H9 (cell line): ENCODE results near the gene PDPN. TPM values are rescaled to one million over a fixed set of nuclear protein-coding genes. Genes with fewer than 3 reads are reported as not detected.

Experiments used
- DNase-seq: peaks from one replicate; pipeline ENCODE4 v3.0.0-alpha.2; 2017
- H2AFZ ChIP-seq: one replicate; pipeline ENCODE4 v1.6.1; 2013; ENCODE audit warnings: mild to moderate bottlenecking, low read length, control low read depth, moderate library complexity
- H2AK5ac ChIP-seq: 2 replicates; pipeline ENCODE4 v1.6.1; 2013; ENCODE audit warnings: low read length, control low read depth, mixed read lengths; ENCODE audit not compliant: insufficient read length
- H2BK120ac ChIP-seq: one replicate; pipeline ENCODE4 v1.6.1; 2013; ENCODE audit warnings: low read depth, mild to moderate bottlenecking, low read length, control low read depth, inconsistent platforms; ENCODE audit not compliant: poor library complexity, severe bottlenecking
- H2BK12ac ChIP-seq: 2 replicates; pipeline ENCODE4 v1.6.1; 2013; ENCODE audit warnings: low read length, control low read depth, mixed read lengths, low read depth; ENCODE audit not compliant: insufficient read length
- H2BK15ac ChIP-seq: 2 replicates; pipeline ENCODE4 v1.6.1; 2013; ENCODE audit warnings: low read depth, low read length, control low read depth
- H2BK20ac ChIP-seq: one replicate; pipeline ENCODE4 v1.6.1; 2013; ENCODE audit warnings: low read depth, mild to moderate bottlenecking, low read length, control low read depth, inconsistent platforms; ENCODE audit not compliant: poor library complexity, severe bottlenecking
- H2BK5ac ChIP-seq: 2 replicates; pipeline ENCODE4 v1.6.1; 2013; ENCODE audit warnings: low read length, control low read depth, mixed read lengths; ENCODE audit not compliant: insufficient read length
- H3K14ac ChIP-seq: 2 replicates; pipeline ENCODE4 v1.6.1; 2013; ENCODE audit warnings: low read length, control low read depth; ENCODE audit not compliant: insufficient read depth
- H3K18ac ChIP-seq: 2 replicates; pipeline ENCODE4 v1.6.1; 2013; ENCODE audit warnings: low read depth, mild to moderate bottlenecking, mixed read lengths, low read length, control low read depth; ENCODE audit not compliant: insufficient read length
- H3K23ac ChIP-seq: 2 replicates; pipeline ENCODE4 v1.6.1; 2013; ENCODE audit warnings: low read length, control low read depth, mixed read lengths, low read depth; ENCODE audit not compliant: insufficient read length
- H3K23me2 ChIP-seq: 2 replicates; pipeline ENCODE4 v1.6.1; 2013; ENCODE audit warnings: low read depth, mild to moderate bottlenecking, mixed read lengths, low read length, control low read depth; ENCODE audit not compliant: insufficient read length, poor library complexity, severe bottlenecking
- H3K27ac ChIP-seq: 2 replicates; pipeline ENCODE4 v1.5.1; 2013; ENCODE audit warnings: low read length, control low read depth, mixed read lengths, low read depth; ENCODE audit not compliant: insufficient read length
- H3K27me3 ChIP-seq: 2 replicates; pipeline ENCODE4 v1.6.1; 2013; ENCODE audit warnings: low read length, control low read depth, inconsistent platforms; ENCODE audit not compliant: insufficient read depth
- H3K4ac ChIP-seq: 2 replicates; pipeline ENCODE4 v1.6.1; 2013; ENCODE audit warnings: low read depth, mild to moderate bottlenecking, control low read depth, inconsistent platforms, low read length, moderate library complexity
- H3K4me1 ChIP-seq: 2 replicates; pipeline ENCODE4 v1.6.1; 2013; ENCODE audit warnings: low read length, control low read depth, inconsistent platforms; ENCODE audit not compliant: insufficient read depth
- H3K4me2 ChIP-seq: 2 replicates; pipeline ENCODE4 v1.6.1; 2013; ENCODE audit warnings: low read length, control low read depth, mixed read lengths; ENCODE audit not compliant: insufficient read length, insufficient read depth
- H3K56ac ChIP-seq: 2 replicates; pipeline ENCODE4 v1.6.1; 2013; ENCODE audit warnings: low read depth, mild to moderate bottlenecking, mixed read lengths, low read length, control low read depth; ENCODE audit not compliant: insufficient read length
- H3K79me1 ChIP-seq: 2 replicates; pipeline ENCODE4 v1.6.1; 2013; ENCODE audit warnings: low read depth, mild to moderate bottlenecking, moderate library complexity, low read length, control low read depth, inconsistent platforms; ENCODE audit not compliant: insufficient read depth, poor library complexity, severe bottlenecking
- H3K79me2 ChIP-seq: 2 replicates; pipeline ENCODE4 v1.6.1; 2013; ENCODE audit warnings: low read length, control low read depth, inconsistent platforms; ENCODE audit not compliant: insufficient read depth
- H3K9ac ChIP-seq: 2 replicates; pipeline ENCODE4 v1.6.1; 2013; ENCODE audit warnings: low read length, control low read depth, mixed read lengths; ENCODE audit not compliant: insufficient read length; ENCODE audit errors: extremely low read depth
- H3K9me3 ChIP-seq: one replicate; pipeline ENCODE4 v1.6.1; 2013; ENCODE audit warnings: low read depth, low read length, inconsistent platforms; ENCODE audit not compliant: control insufficient read depth
- H3T11ph ChIP-seq: one replicate; pipeline ENCODE4 v1.6.1; 2013; ENCODE audit warnings: mild to moderate bottlenecking, low read length, control low read depth, inconsistent platforms
- H4K20me1 ChIP-seq: one replicate; pipeline ENCODE4 v1.6.1; 2013; ENCODE audit not compliant: control insufficient read depth, insufficient read length, insufficient read depth
- H4K5ac ChIP-seq: 2 replicates; pipeline ENCODE4 v1.6.1; 2013; ENCODE audit warnings: low read depth, mild to moderate bottlenecking, mixed read lengths, low read length, control low read depth; ENCODE audit not compliant: insufficient read length
- H4K8ac ChIP-seq: replicated peaks from 2 replicates; pipeline ENCODE4 v1.6.1; 2013; ENCODE audit warnings: low read length, control low read depth, mixed read lengths, low read depth; ENCODE audit not compliant: insufficient read length
- H4K91ac ChIP-seq: 2 replicates; pipeline ENCODE4 v1.6.1; 2013; ENCODE audit warnings: low read depth, mild to moderate bottlenecking, moderate library complexity, mixed read lengths, low read length, control low read depth; ENCODE audit not compliant: insufficient read length
- H3K27ac Mint-ChIP-seq, 3 experiments: 2 replicates in 2 of 3; 3 replicates in 1 of 3; pipeline ENCODE4 v1.8.0; 2020 to 2021; ENCODE audit warnings: mixed read lengths in 3 of 3, mild to moderate bottlenecking in 1 of 3, moderate library complexity in 1 of 3
- H3K27me3 Mint-ChIP-seq: 2 replicates; pipeline ENCODE4 v1.8.0; 2021; ENCODE audit warnings: low read depth, mild to moderate bottlenecking, moderate library complexity, mixed read lengths
- H3K36me3 Mint-ChIP-seq, 3 experiments: 2 replicates in 2 of 3; 3 replicates in 1 of 3; pipeline ENCODE4 v1.8.0; 2020 to 2021; ENCODE audit warnings: low read depth in 3 of 3, mixed read lengths in 3 of 3; ENCODE audit not compliant: insufficient read depth in 1 of 3
- H3K4me1 Mint-ChIP-seq, 2 experiments: 2 replicates each; pipeline ENCODE4 v1.8.0; 2020; ENCODE audit warnings: mixed read lengths in 2 of 2
- H3K4me3 Mint-ChIP-seq, 2 experiments: 2 replicates in 1 of 2; 3 replicates in 1 of 2; pipeline ENCODE4 v1.8.0; 2020 to 2021; ENCODE audit warnings: mild to moderate bottlenecking in 2 of 2, mixed read lengths in 2 of 2, moderate library complexity in 1 of 2
- H3K9me3 Mint-ChIP-seq, 2 experiments: 2 replicates in 1 of 2; 3 replicates in 1 of 2; pipeline ENCODE4 v1.8.0; 2020; ENCODE audit warnings: mild to moderate bottlenecking in 2 of 2, mixed read lengths in 2 of 2, moderate library complexity in 1 of 2
- WGBS: extraction: QIAGEN DNeasy Blood & Tissue Kit; methylation state at CpG from one replicate; pipeline ENCODE4 v1.1.7; 2013; ENCODE audit warnings: missing lambda C conversion rate, low lambda C conversion rate, mixed read lengths; ENCODE audit not compliant: insufficient read length; ENCODE audit errors: extremely low coverage; 5-methylcytosine and 5-hydroxymethylcytosine counted together
- total RNA-seq: library from RNA; stranded (reverse); gene quantifications from 2 replicates; pipeline ENCODE4 v1.2.1, GENCODE V29; 2021
- TF ChIP-seq, protein P1 (sequence below): fragments of 200-600 bp; sonication (generic); conservative IDR thresholded peaks from 3 replicates; pipeline ENCODE4 v1.8.0; 2021; ENCODE audit warnings: antibody characterized with exemption, mild to moderate bottlenecking

Gene PDPN
- total RNA-seq, 1 experiment from 2014 or later: 205 TPM

DNA sequence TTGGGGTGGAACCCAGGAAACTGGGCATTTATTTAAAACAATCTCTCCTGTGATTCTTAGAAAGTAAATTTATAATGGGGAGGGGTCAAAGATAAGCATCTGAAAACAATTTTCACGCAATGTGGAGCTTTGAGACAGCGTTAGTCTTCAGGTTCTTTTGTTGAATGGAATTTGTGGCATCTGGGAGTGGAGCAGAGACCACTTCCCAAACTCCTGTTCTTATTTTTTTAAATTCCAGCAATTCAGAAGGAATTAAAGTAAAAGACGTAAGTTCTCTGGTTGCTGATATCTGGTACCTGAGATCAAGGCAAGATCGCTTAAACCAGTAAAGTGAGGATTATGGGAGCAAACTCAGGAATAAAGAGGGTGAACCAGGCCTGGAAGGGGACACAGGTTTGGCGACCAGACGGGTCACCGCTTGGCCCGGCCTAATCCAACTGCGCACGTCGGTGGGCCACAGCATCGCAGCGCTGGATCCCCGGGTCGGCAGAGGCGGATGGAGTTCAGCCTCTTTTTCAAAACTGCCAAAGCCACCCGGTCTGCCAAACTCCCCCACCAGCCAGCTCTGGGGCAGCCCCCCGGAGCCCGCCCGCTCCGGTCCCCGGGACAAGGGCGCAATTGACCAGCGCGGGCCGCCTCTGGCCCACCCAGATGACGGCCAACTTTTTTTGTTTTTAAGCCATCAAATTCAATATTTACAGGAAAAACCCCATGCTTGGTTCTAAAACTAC lies 754 bp upstream of the PDPN start:
- no peak overlapping the region for H3K23ac ChIP-seq
- no peaks in the 10 kb centered on the region for H3K79me1 ChIP-seq
- Mint-ChIP-seq H3K9me3 (no peaks in the 10 kb centered on the region), H3K27ac (no peak overlapping the region; a peak in 1 of 7 replicates), H3K36me3 (peaks cover under 1 to 13% (median 11%) of the 10 kb centered on the region in 3 experiments; a peak in 4 of 7 replicates), H3K4me1 (peaks cover 49 to 59% of the 10 kb centered on the region in 2 experiments), H3K27me3 (peaks cover 11% of the 10 kb centered on the region), H3K4me3 (peak overlapping the region; percentile 49 to 95)
- DNase-seq: peak; percentile 53
- H4K91ac ChIP-seq: no peak overlapping the region
- no peak overlapping the region for H4K8ac ChIP-seq
- no peak overlapping the region for H3K9ac ChIP-seq
- H4K5ac ChIP-seq: no peak overlapping the region
- peaks cover 9% of the 10 kb centered on the region for H3K23me2 ChIP-seq
- no peak overlapping the region for H2BK15ac ChIP-seq
- H3K27ac ChIP-seq: no peak overlapping the region
- no peak overlapping the region for H3T11ph ChIP-seq
- peaks cover 7% of the 10 kb centered on the region; the same call in 1 of the 2 replicates for H3K79me2 ChIP-seq
- no peak overlapping the region for H2AK5ac ChIP-seq
- peak overlapping the region; percentile 24; the same call in 1 of the 2 replicates for H3K14ac ChIP-seq
- no peaks in the 10 kb centered on the region for H3K9me3 ChIP-seq
- WGBS: no CpG with 5 or more reads among the region's 27 CpGs
- H2BK12ac ChIP-seq: no peak overlapping the region
- no peaks in the 10 kb centered on the region for H3K27me3 ChIP-seq
- H2AFZ ChIP-seq: no peak overlapping the region
- TF ChIP-seq, protein P1, sequence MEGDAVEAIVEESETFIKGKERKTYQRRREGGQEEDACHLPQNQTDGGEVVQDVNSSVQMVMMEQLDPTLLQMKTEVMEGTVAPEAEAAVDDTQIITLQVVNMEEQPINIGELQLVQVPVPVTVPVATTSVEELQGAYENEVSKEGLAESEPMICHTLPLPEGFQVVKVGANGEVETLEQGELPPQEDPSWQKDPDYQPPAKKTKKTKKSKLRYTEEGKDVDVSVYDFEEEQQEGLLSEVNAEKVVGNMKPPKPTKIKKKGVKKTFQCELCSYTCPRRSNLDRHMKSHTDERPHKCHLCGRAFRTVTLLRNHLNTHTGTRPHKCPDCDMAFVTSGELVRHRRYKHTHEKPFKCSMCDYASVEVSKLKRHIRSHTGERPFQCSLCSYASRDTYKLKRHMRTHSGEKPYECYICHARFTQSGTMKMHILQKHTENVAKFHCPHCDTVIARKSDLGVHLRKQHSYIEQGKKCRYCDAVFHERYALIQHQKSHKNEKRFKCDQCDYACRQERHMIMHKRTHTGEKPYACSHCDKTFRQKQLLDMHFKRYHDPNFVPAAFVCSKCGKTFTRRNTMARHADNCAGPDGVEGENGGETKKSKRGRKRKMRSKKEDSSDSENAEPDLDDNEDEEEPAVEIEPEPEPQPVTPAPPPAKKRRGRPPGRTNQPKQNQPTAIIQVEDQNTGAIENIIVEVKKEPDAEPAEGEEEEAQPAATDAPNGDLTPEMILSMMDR: no peak
- peak overlapping the region; percentile 56 for H3K18ac ChIP-seq
- peak overlapping the region; percentile 44 for H2BK120ac ChIP-seq
- H2BK20ac ChIP-seq: no peak overlapping the region
- no peak overlapping the region for H3K4ac ChIP-seq
- H3K56ac ChIP-seq: no peak overlapping the region
- peaks cover 14% of the 10 kb centered on the region for H3K4me1 ChIP-seq
- no peaks in the 10 kb centered on the region for H4K20me1 ChIP-seq
- peak overlapping the region; percentile 46 for H3K4me2 ChIP-seq
- H2BK5ac ChIP-seq: no peak overlapping the region
